Rectal smooth muscle tissue (tissue), 1 donor: Measurements from ENCODE around the gene RELB.
"Not testable (repeated sequence)": the region's sequence is repeated elsewhere in the genome, so short reads cannot be mapped to it uniquely, and the experiment has no call there.

Source experiments
- H3K27ac ChIP-seq: one replicate; pipeline ENCODE4 v1.7.0; 2013; ENCODE audit warnings: low read depth, low read length, inconsistent platforms
- H3K27me3 ChIP-seq: one replicate; pipeline ENCODE4 v1.7.0; 2013; ENCODE audit warnings: low read length; ENCODE audit not compliant: control insufficient read depth, insufficient read depth
- H3K36me3 ChIP-seq: one replicate; pipeline ENCODE4 v1.7.0; 2013; ENCODE audit warnings: low read length; ENCODE audit not compliant: control insufficient read depth, insufficient read depth
- H3K4me1 ChIP-seq: one replicate; pipeline ENCODE4 v1.7.0; 2013; ENCODE audit warnings: low read length; ENCODE audit not compliant: control insufficient read depth, insufficient read depth
- H3K4me3 ChIP-seq: one replicate; pipeline ENCODE4 v1.7.0; 2013; ENCODE audit warnings: low read length
- H3K9ac ChIP-seq: one replicate; pipeline ENCODE4 v1.7.0; 2013; ENCODE audit warnings: low read length

The RELB gene

GRCh38 chr19:44969437-44969836 is 31.8 kb upstream of the RELB start:
- peaks cover 11% of the 10 kb centered on the region for H3K36me3 ChIP-seq
- no peaks in the 10 kb centered on the region for H3K4me1 ChIP-seq
- no peak overlapping the region for H3K4me3 ChIP-seq
- no peak overlapping the region for H3K9ac ChIP-seq
- H3K27me3 ChIP-seq = no peaks in the 10 kb centered on the region
- no peak overlapping the region for H3K27ac ChIP-seq

- not testable (repeated sequence) for H3K4me3 ChIP-seq, H3K9ac ChIP-seq, H3K27me3 ChIP-seq, H3K27ac ChIP-seq, H3K4me1 ChIP-seq
- peaks cover 28% of the 10 kb centered on the region for H3K36me3 ChIP-seq
These were observed 29.8 kb upstream of the RELB start for GRCh38 chr19:44971451-44971850.

- no peaks in the 10 kb centered on the region for H3K4me1 ChIP-seq
- no peak overlapping the region for H3K4me3 ChIP-seq
- no peak overlapping the region for H3K9ac ChIP-seq
- H3K27me3 ChIP-seq = no peaks in the 10 kb centered on the region
- no peak overlapping the region for H3K27ac ChIP-seq
- peaks cover 42% of the 10 kb centered on the region for H3K36me3 ChIP-seq
These were observed 28.5 kb upstream of the RELB start for GRCh38 chr19:44972802-44973201.

GRCh38 chr19:44973982-44974735 is 27.1 kb upstream of the RELB start:
- Histone ChIP-seq H3K27ac (no peak overlapping the region), H3K9ac (no peak overlapping the region), H3K27me3 (no peaks in the 10 kb centered on the region), H3K4me3 (no peak overlapping the region), H3K4me1 (no peaks in the 10 kb centered on the region), H3K36me3 (peaks cover 40% of the 10 kb centered on the region)

GRCh38 chr19:44974857-44975256 is 26.4 kb upstream of the RELB start:
- peaks cover 45% of the 10 kb centered on the region for H3K36me3 ChIP-seq
- no peak overlapping the region for H3K4me3 ChIP-seq
- H3K27me3 ChIP-seq = no peaks in the 10 kb centered on the region
- no peaks in the 10 kb centered on the region for H3K4me1 ChIP-seq
- no peak overlapping the region for H3K27ac ChIP-seq
- H3K9ac ChIP-seq = no peak overlapping the region

- Histone ChIP-seq H3K4me3 (no peak overlapping the region), H3K27ac (no peak overlapping the region), H3K27me3 (no peaks in the 10 kb centered on the region), H3K4me1 (no peaks in the 10 kb centered on the region), H3K36me3 (peaks cover 43% of the 10 kb centered on the region), H3K9ac (no peak overlapping the region)
These were observed 25.8 kb upstream of the RELB start for GRCh38 chr19:44975444-44975843.

GRCh38 chr19:44984005-44984404 is 17.3 kb upstream of the RELB start:
- H3K4me3 ChIP-seq = no peak overlapping the region
- peaks cover 25% of the 10 kb centered on the region for H3K36me3 ChIP-seq
- H3K27ac ChIP-seq = no peak overlapping the region
- no peaks in the 10 kb centered on the region for H3K27me3 ChIP-seq
- H3K4me1 ChIP-seq = no peaks in the 10 kb centered on the region
- no peak overlapping the region for H3K9ac ChIP-seq

- no peak overlapping the region for H3K9ac ChIP-seq
- no peak overlapping the region for H3K27ac ChIP-seq
- H3K36me3 ChIP-seq = peaks cover 23% of the 10 kb centered on the region
- no peak overlapping the region for H3K4me3 ChIP-seq
- H3K27me3 ChIP-seq = no peaks in the 10 kb centered on the region
- no peaks in the 10 kb centered on the region for H3K4me1 ChIP-seq
These were observed 15.8 kb upstream of the RELB start for GRCh38 chr19:44985445-44985844.

- no peaks in the 10 kb centered on the region for H3K27me3 ChIP-seq
- H3K4me3 ChIP-seq = no peak overlapping the region
- H3K9ac ChIP-seq = no peak overlapping the region
- no peaks in the 10 kb centered on the region for H3K4me1 ChIP-seq
- peaks cover 27% of the 10 kb centered on the region for H3K36me3 ChIP-seq
- no peak overlapping the region for H3K27ac ChIP-seq
These were observed 14.9 kb upstream of the RELB start for GRCh38 chr19:44986389-44986788.

GRCh38 chr19:44987148-44987675 is 14.1 kb upstream of the RELB start:
- no peak overlapping the region for H3K9ac ChIP-seq
- H3K27ac ChIP-seq = no peak overlapping the region
- H3K4me3 ChIP-seq = no peak overlapping the region
- no peaks in the 10 kb centered on the region for H3K4me1 ChIP-seq
- no peaks in the 10 kb centered on the region for H3K27me3 ChIP-seq
- H3K36me3 ChIP-seq = peaks cover 31% of the 10 kb centered on the region

GRCh38 chr19:44988273-44988672 is 13.0 kb upstream of the RELB start:
- no peaks in the 10 kb centered on the region for H3K4me1 ChIP-seq
- H3K9ac ChIP-seq = no peak overlapping the region
- H3K36me3 ChIP-seq = peaks cover 33% of the 10 kb centered on the region
- no peaks in the 10 kb centered on the region for H3K27me3 ChIP-seq
- no peak overlapping the region for H3K27ac ChIP-seq
- no peak overlapping the region for H3K4me3 ChIP-seq

GRCh38 chr19:44988896-44989556 is 12.2 kb upstream of the RELB start:
- Histone ChIP-seq H3K4me3 (no peak overlapping the region), H3K27ac (no peak overlapping the region), H3K4me1 (no peaks in the 10 kb centered on the region), H3K36me3 (peaks cover 37% of the 10 kb centered on the region), H3K9ac (no peak overlapping the region), H3K27me3 (no peaks in the 10 kb centered on the region)

GRCh38 chr19:44990459-44990858 is 10.8 kb upstream of the RELB start:
- no peaks in the 10 kb centered on the region for H3K27me3 ChIP-seq
- H3K27ac ChIP-seq = no peak overlapping the region
- H3K4me1 ChIP-seq = no peaks in the 10 kb centered on the region
- H3K36me3 ChIP-seq = peaks cover 37% of the 10 kb centered on the region
- H3K4me3 ChIP-seq = no peak overlapping the region
- H3K9ac ChIP-seq = no peak overlapping the region
